ENCODE results near the gene NIN. TPM values are rescaled to one million over a fixed set of nuclear protein-coding genes. Genes with fewer than 3 reads are reported as not detected.

NIN gene
- total RNA-seq, 1 experiment from 2014 or later = 36.5 TPM

DNA sequence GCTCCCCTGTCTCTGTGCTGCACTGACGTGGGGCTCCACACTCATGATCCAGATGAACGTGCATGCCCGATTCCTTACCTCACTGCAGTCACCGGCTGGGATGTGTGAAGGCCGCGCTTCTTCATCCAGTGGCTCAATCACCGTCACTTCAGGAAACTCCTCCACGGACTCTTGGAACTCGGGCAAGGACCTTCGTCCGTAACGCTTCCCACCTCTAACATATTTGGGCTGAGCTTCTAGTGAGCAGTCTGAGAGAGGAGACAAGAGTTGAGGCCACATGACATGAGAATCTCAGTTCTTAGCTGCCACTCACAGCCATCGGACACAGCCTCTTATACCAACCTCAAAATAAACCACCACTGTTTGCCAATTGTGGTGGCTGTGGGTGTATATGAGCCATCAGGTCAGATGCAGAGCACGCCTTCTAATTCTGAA, 38.3 kb downstream of the NIN start:
- H3K4me2 ChIP-seq = no peak overlapping the region
- TF ChIP-seq, protein P1, sequence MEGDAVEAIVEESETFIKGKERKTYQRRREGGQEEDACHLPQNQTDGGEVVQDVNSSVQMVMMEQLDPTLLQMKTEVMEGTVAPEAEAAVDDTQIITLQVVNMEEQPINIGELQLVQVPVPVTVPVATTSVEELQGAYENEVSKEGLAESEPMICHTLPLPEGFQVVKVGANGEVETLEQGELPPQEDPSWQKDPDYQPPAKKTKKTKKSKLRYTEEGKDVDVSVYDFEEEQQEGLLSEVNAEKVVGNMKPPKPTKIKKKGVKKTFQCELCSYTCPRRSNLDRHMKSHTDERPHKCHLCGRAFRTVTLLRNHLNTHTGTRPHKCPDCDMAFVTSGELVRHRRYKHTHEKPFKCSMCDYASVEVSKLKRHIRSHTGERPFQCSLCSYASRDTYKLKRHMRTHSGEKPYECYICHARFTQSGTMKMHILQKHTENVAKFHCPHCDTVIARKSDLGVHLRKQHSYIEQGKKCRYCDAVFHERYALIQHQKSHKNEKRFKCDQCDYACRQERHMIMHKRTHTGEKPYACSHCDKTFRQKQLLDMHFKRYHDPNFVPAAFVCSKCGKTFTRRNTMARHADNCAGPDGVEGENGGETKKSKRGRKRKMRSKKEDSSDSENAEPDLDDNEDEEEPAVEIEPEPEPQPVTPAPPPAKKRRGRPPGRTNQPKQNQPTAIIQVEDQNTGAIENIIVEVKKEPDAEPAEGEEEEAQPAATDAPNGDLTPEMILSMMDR (conservative IDR thresholded peaks at IDR 0.05) = no peak
- no peak for TF ChIP-seq EZH2 (IDR thresholded peaks at IDR 0.05; ENCODE audit: low read depth)
- H3K79me2 ChIP-seq (ENCODE audit: low read depth) = no peaks in the 10 kb centered on the region
- no peaks in the 10 kb centered on the region for H3F3A ChIP-seq (ENCODE audit: insufficient read depth, low read depth)
- H3K9me3 ChIP-seq (ENCODE audit: insufficient read depth, low read depth) = no peaks in the 10 kb centered on the region
- no peak overlapping the region for H3K27ac ChIP-seq
- no peaks in the 10 kb centered on the region for H3K27me3 ChIP-seq (ENCODE audit: insufficient read depth, low read depth)
- BruUV-seq (replicated peaks) = no TSS peak
- intact Hi-C loops (cut with micrococcal nuclease; ENCODE audit: unreplicated experiment) = no loop called here
- no peak overlapping the region for H3K4me3 ChIP-seq
- H3K4me1 ChIP-seq (replicated peaks; ENCODE audit: insufficient read depth) = no peaks in the 10 kb centered on the region
- H2AFZ ChIP-seq = no peak overlapping the region
- no peaks in the 10 kb centered on the region for H3K9me2 ChIP-seq (ENCODE audit: insufficient read depth)
- no peaks in the 10 kb centered on the region for H4K20me1 ChIP-seq (ENCODE audit: insufficient read depth)
- POLR2A ChIA-PET (ENCODE audit: unreplicated experiment) = no interaction called here
- no peaks in the 10 kb centered on the region for H3K36me3 ChIP-seq (ENCODE audit: low read depth)
- no peak for DNase-seq
- CTCF ChIA-PET = no interaction called here

DNA sequence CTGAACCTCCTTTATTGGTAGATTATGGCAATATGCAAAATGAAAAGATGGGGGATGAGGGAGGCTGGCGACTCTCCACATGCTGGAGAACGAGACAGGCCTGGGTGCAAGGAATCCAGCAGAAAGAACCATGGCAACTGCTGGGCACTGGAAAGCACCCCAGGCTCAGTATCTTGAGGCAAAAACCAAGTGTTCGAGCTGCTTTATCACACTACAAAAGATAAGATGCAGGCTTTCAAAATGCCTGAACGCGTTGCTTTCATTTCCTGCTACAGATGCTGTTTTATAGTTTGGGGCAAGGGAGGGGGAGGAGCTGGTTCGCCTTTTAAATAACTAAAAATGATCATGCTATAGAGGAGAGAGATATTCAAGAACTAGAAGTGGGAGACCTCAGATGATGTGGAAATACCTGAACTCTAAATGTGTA, 38.9 kb downstream of the NIN start:
- intact Hi-C loops (cut with micrococcal nuclease; ENCODE audit: unreplicated experiment) = no loop called here
- CTCF ChIA-PET = no interaction called here

DNA sequence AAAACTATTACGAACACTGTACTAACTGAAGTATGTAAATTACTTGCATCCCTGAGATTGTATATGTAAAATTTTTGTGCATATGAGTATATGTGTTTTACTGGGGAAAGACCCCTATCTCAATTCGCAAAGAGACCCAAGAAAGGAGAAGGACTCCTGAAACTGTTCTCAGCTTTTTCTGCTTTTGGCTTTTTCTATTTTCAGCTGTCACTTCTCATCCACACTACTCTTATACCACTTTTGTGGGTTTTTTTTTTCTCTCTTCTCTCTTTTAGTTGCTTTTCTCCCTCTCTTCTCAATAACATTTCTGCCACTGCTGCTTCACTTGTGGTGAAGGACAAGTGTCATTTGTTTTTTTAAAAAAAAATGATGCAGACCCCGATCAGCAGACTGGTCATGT, 39.8 kb downstream of the NIN start:
- H4K20me1 ChIP-seq (ENCODE audit: insufficient read depth) = no peaks in the 10 kb centered on the region
- no peaks in the 10 kb centered on the region for H3K79me2 ChIP-seq (ENCODE audit: low read depth)
- no TSS peak for BruUV-seq (replicated peaks)
- intact Hi-C loops (cut with micrococcal nuclease; ENCODE audit: unreplicated experiment) = no loop called here
- ChIA-PET CTCF (no interaction called here), POLR2A (ENCODE audit: unreplicated experiment) (no interaction called here)
- no peak overlapping the region for H3K4me3 ChIP-seq
- H3K4me1 ChIP-seq (replicated peaks; ENCODE audit: insufficient read depth) = no peaks in the 10 kb centered on the region
- H3K4me2 ChIP-seq = no peak overlapping the region
- no peak for DNase-seq
- TF ChIP-seq EZH2 (IDR thresholded peaks at IDR 0.05; ENCODE audit: low read depth) = no peak
- TF ChIP-seq, protein P1 (conservative IDR thresholded peaks at IDR 0.05) = no peak
- no peaks in the 10 kb centered on the region for H3K9me2 ChIP-seq (ENCODE audit: insufficient read depth)
- no peak overlapping the region for H2AFZ ChIP-seq
- no peaks in the 10 kb centered on the region for H3K36me3 ChIP-seq (ENCODE audit: low read depth)
- no peaks in the 10 kb centered on the region for H3K9me3 ChIP-seq (ENCODE audit: insufficient read depth, low read depth)
- no peaks in the 10 kb centered on the region for H3F3A ChIP-seq (ENCODE audit: insufficient read depth, low read depth)
- no peaks in the 10 kb centered on the region for H3K27me3 ChIP-seq (ENCODE audit: insufficient read depth, low read depth)
- no peak overlapping the region for H3K27ac ChIP-seq

More for the DNA sequence above, 38.9 kb downstream of the NIN start:
- no TSS peak for BruUV-seq (replicated peaks)
- no peak overlapping the region for H3K27ac ChIP-seq
- H3K4me1 ChIP-seq (replicated peaks; ENCODE audit: insufficient read depth) = no peaks in the 10 kb centered on the region
- no peaks in the 10 kb centered on the region for H3K9me2 ChIP-seq (ENCODE audit: insufficient read depth)
- H3K9me3 ChIP-seq (ENCODE audit: insufficient read depth, low read depth) = no peaks in the 10 kb centered on the region
- H2AFZ ChIP-seq = no peak overlapping the region
- H3K36me3 ChIP-seq (ENCODE audit: low read depth) = no peaks in the 10 kb centered on the region
- no peak for TF ChIP-seq EZH2 (IDR thresholded peaks at IDR 0.05; ENCODE audit: low read depth)
- TF ChIP-seq, protein P1 (conservative IDR thresholded peaks at IDR 0.05) = no peak
- no peak overlapping the region for H3K4me2 ChIP-seq
- H3F3A ChIP-seq (ENCODE audit: insufficient read depth, low read depth) = no peaks in the 10 kb centered on the region
- H3K27me3 ChIP-seq (ENCODE audit: insufficient read depth, low read depth) = no peaks in the 10 kb centered on the region
- POLR2A ChIA-PET (ENCODE audit: unreplicated experiment) = interaction anchor here (0.6 kb wide), 2 partner anchors 27 to 443 kb away, joined by 13 to 14 read pairs; no protein-coding TSS in a partner anchor
- H4K20me1 ChIP-seq (ENCODE audit: insufficient read depth) = no peaks in the 10 kb centered on the region
- no peaks in the 10 kb centered on the region for H3K79me2 ChIP-seq (ENCODE audit: low read depth)
- DNase-seq = no peak
- H3K4me3 ChIP-seq = no peak overlapping the region
